H9 (cell line): ENCODE data around the gene GPC6. TPM values are rescaled to one million over a fixed set of nuclear protein-coding genes. Genes with fewer than 3 reads are reported as not detected.
"Not testable (repeated sequence)": the region's sequence is repeated elsewhere in the genome, so short reads cannot be mapped to it uniquely, and the experiment has no call there.

Source experiments
- DNase-seq: peaks from one replicate; pipeline ENCODE4 v3.0.0-alpha.2; 2017
- H2AFZ ChIP-seq: one replicate; pipeline ENCODE4 v1.6.1; 2013; ENCODE audit warnings: mild to moderate bottlenecking, low read length, control low read depth, moderate library complexity
- H2AK5ac ChIP-seq: 2 replicates; pipeline ENCODE4 v1.6.1; 2013; ENCODE audit warnings: low read length, control low read depth, mixed read lengths; ENCODE audit not compliant: insufficient read length
- H2BK120ac ChIP-seq: one replicate; pipeline ENCODE4 v1.6.1; 2013; ENCODE audit warnings: low read depth, mild to moderate bottlenecking, low read length, control low read depth, inconsistent platforms; ENCODE audit not compliant: poor library complexity, severe bottlenecking
- H2BK12ac ChIP-seq: 2 replicates; pipeline ENCODE4 v1.6.1; 2013; ENCODE audit warnings: low read length, control low read depth, mixed read lengths, low read depth; ENCODE audit not compliant: insufficient read length
- H2BK15ac ChIP-seq: 2 replicates; pipeline ENCODE4 v1.6.1; 2013; ENCODE audit warnings: low read depth, low read length, control low read depth
- H2BK20ac ChIP-seq: one replicate; pipeline ENCODE4 v1.6.1; 2013; ENCODE audit warnings: low read depth, mild to moderate bottlenecking, low read length, control low read depth, inconsistent platforms; ENCODE audit not compliant: poor library complexity, severe bottlenecking
- H2BK5ac ChIP-seq: 2 replicates; pipeline ENCODE4 v1.6.1; 2013; ENCODE audit warnings: low read length, control low read depth, mixed read lengths; ENCODE audit not compliant: insufficient read length
- H3K14ac ChIP-seq: 2 replicates; pipeline ENCODE4 v1.6.1; 2013; ENCODE audit warnings: low read length, control low read depth; ENCODE audit not compliant: insufficient read depth
- H3K18ac ChIP-seq: 2 replicates; pipeline ENCODE4 v1.6.1; 2013; ENCODE audit warnings: low read depth, mild to moderate bottlenecking, mixed read lengths, low read length, control low read depth; ENCODE audit not compliant: insufficient read length
- H3K23ac ChIP-seq: 2 replicates; pipeline ENCODE4 v1.6.1; 2013; ENCODE audit warnings: low read length, control low read depth, mixed read lengths, low read depth; ENCODE audit not compliant: insufficient read length
- H3K23me2 ChIP-seq: 2 replicates; pipeline ENCODE4 v1.6.1; 2013; ENCODE audit warnings: low read depth, mild to moderate bottlenecking, mixed read lengths, low read length, control low read depth; ENCODE audit not compliant: insufficient read length, poor library complexity, severe bottlenecking
- H3K27ac ChIP-seq: 2 replicates; pipeline ENCODE4 v1.5.1; 2013; ENCODE audit warnings: low read length, control low read depth, mixed read lengths, low read depth; ENCODE audit not compliant: insufficient read length
- H3K27me3 ChIP-seq: 2 replicates; pipeline ENCODE4 v1.6.1; 2013; ENCODE audit warnings: low read length, control low read depth, inconsistent platforms; ENCODE audit not compliant: insufficient read depth
- H3K4ac ChIP-seq: 2 replicates; pipeline ENCODE4 v1.6.1; 2013; ENCODE audit warnings: low read depth, mild to moderate bottlenecking, control low read depth, inconsistent platforms, low read length, moderate library complexity
- H3K4me1 ChIP-seq: 2 replicates; pipeline ENCODE4 v1.6.1; 2013; ENCODE audit warnings: low read length, control low read depth, inconsistent platforms; ENCODE audit not compliant: insufficient read depth
- H3K4me2 ChIP-seq: 2 replicates; pipeline ENCODE4 v1.6.1; 2013; ENCODE audit warnings: low read length, control low read depth, mixed read lengths; ENCODE audit not compliant: insufficient read length, insufficient read depth
- H3K56ac ChIP-seq: 2 replicates; pipeline ENCODE4 v1.6.1; 2013; ENCODE audit warnings: low read depth, mild to moderate bottlenecking, mixed read lengths, low read length, control low read depth; ENCODE audit not compliant: insufficient read length
- H3K79me1 ChIP-seq: 2 replicates; pipeline ENCODE4 v1.6.1; 2013; ENCODE audit warnings: low read depth, mild to moderate bottlenecking, moderate library complexity, low read length, control low read depth, inconsistent platforms; ENCODE audit not compliant: insufficient read depth, poor library complexity, severe bottlenecking
- H3K79me2 ChIP-seq: 2 replicates; pipeline ENCODE4 v1.6.1; 2013; ENCODE audit warnings: low read length, control low read depth, inconsistent platforms; ENCODE audit not compliant: insufficient read depth
- H3K9ac ChIP-seq: 2 replicates; pipeline ENCODE4 v1.6.1; 2013; ENCODE audit warnings: low read length, control low read depth, mixed read lengths; ENCODE audit not compliant: insufficient read length; ENCODE audit errors: extremely low read depth
- H3K9me3 ChIP-seq: one replicate; pipeline ENCODE4 v1.6.1; 2013; ENCODE audit warnings: low read depth, low read length, inconsistent platforms; ENCODE audit not compliant: control insufficient read depth
- H3T11ph ChIP-seq: one replicate; pipeline ENCODE4 v1.6.1; 2013; ENCODE audit warnings: mild to moderate bottlenecking, low read length, control low read depth, inconsistent platforms
- H4K20me1 ChIP-seq: one replicate; pipeline ENCODE4 v1.6.1; 2013; ENCODE audit not compliant: control insufficient read depth, insufficient read length, insufficient read depth
- H4K5ac ChIP-seq: 2 replicates; pipeline ENCODE4 v1.6.1; 2013; ENCODE audit warnings: low read depth, mild to moderate bottlenecking, mixed read lengths, low read length, control low read depth; ENCODE audit not compliant: insufficient read length
- H4K8ac ChIP-seq: replicated peaks from 2 replicates; pipeline ENCODE4 v1.6.1; 2013; ENCODE audit warnings: low read length, control low read depth, mixed read lengths, low read depth; ENCODE audit not compliant: insufficient read length
- H4K91ac ChIP-seq: 2 replicates; pipeline ENCODE4 v1.6.1; 2013; ENCODE audit warnings: low read depth, mild to moderate bottlenecking, moderate library complexity, mixed read lengths, low read length, control low read depth; ENCODE audit not compliant: insufficient read length
- H3K27ac Mint-ChIP-seq, 3 experiments: 2 replicates in 2 of 3; 3 replicates in 1 of 3; pipeline ENCODE4 v1.8.0; 2020 to 2021; ENCODE audit warnings: mixed read lengths in 3 of 3, mild to moderate bottlenecking in 1 of 3, moderate library complexity in 1 of 3
- H3K27me3 Mint-ChIP-seq: 2 replicates; pipeline ENCODE4 v1.8.0; 2021; ENCODE audit warnings: low read depth, mild to moderate bottlenecking, moderate library complexity, mixed read lengths
- H3K36me3 Mint-ChIP-seq, 3 experiments: 2 replicates in 2 of 3; 3 replicates in 1 of 3; pipeline ENCODE4 v1.8.0; 2020 to 2021; ENCODE audit warnings: low read depth in 3 of 3, mixed read lengths in 3 of 3; ENCODE audit not compliant: insufficient read depth in 1 of 3
- H3K4me1 Mint-ChIP-seq, 2 experiments: 2 replicates each; pipeline ENCODE4 v1.8.0; 2020; ENCODE audit warnings: mixed read lengths in 2 of 2
- H3K4me3 Mint-ChIP-seq, 2 experiments: 2 replicates in 1 of 2; 3 replicates in 1 of 2; pipeline ENCODE4 v1.8.0; 2020 to 2021; ENCODE audit warnings: mild to moderate bottlenecking in 2 of 2, mixed read lengths in 2 of 2, moderate library complexity in 1 of 2
- H3K9me3 Mint-ChIP-seq, 2 experiments: 2 replicates in 1 of 2; 3 replicates in 1 of 2; pipeline ENCODE4 v1.8.0; 2020; ENCODE audit warnings: mild to moderate bottlenecking in 2 of 2, mixed read lengths in 2 of 2, moderate library complexity in 1 of 2
- CTCF ChIP-seq: fragments of 200-600 bp; sonication (generic); conservative IDR thresholded peaks from 3 replicates; pipeline ENCODE4 v1.8.0; 2021; ENCODE audit warnings: antibody characterized with exemption, mild to moderate bottlenecking
- WGBS: extraction: QIAGEN DNeasy Blood & Tissue Kit; methylation state at CpG from one replicate; pipeline ENCODE4 v1.1.7; 2013; ENCODE audit warnings: missing lambda C conversion rate, low lambda C conversion rate, mixed read lengths; ENCODE audit not compliant: insufficient read length; ENCODE audit errors: extremely low coverage; 5-methylcytosine and 5-hydroxymethylcytosine counted together
- total RNA-seq: library from RNA; stranded (reverse); gene quantifications from 2 replicates; pipeline ENCODE4 v1.2.1, GENCODE V29; 2021

The GPC6 gene
- total RNA-seq, 1 experiment from 2014 or later = 15.6 TPM

DNA sequence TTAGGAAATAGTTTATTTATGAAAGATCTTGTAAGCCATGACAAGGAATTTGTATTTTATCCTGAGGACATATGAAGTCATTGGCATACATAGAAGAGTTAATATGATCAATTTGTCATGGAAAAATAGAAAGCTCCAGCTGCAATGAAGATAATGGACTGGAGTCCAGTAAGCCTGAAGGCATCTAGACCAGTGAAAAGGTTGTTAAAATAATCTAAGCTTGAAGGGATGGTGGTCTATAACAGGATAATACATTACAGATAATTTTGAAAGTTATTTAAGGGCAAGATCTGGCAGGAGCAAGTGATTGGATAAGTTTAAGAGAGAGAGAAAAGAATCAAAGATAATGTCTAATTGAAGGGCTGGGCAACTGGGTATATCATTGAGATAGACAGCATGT is 224.2 kb downstream of the GPC6 start:
- Histone ChIP-seq H3K9me3 (no peaks in the 10 kb centered on the region), H2AFZ (no peak overlapping the region), H2AK5ac (no peak overlapping the region), H2BK15ac (no peak overlapping the region), H2BK120ac (no peak overlapping the region), H2BK5ac (no peak overlapping the region), H3T11ph (no peak overlapping the region), H4K91ac (no peak overlapping the region), H3K79me2 (no peaks in the 10 kb centered on the region), H3K56ac (no peak overlapping the region), H3K9ac (no peak overlapping the region), H2BK12ac (no peak overlapping the region), H3K27ac (no peak overlapping the region), H3K4me1 (no peaks in the 10 kb centered on the region), H4K8ac (no peak overlapping the region), H3K23me2 (no peaks in the 10 kb centered on the region), H3K4ac (no peak overlapping the region), H3K4me2 (no peak overlapping the region), H4K20me1 (no peaks in the 10 kb centered on the region), H4K5ac (no peak overlapping the region), H3K27me3 (no peaks in the 10 kb centered on the region), H3K79me1 (no peaks in the 10 kb centered on the region), H3K14ac (no peak overlapping the region), H3K23ac (no peak overlapping the region), H2BK20ac (no peak overlapping the region), H3K18ac (no peak overlapping the region)
- Mint-ChIP-seq H3K4me1 (peaks cover 1 to 5% of the 10 kb centered on the region in 2 experiments; a peak in 2 of 4 replicates), H3K27ac (no peak overlapping the region), H3K9me3 (no peaks in the 10 kb centered on the region), H3K27me3 (no peaks in the 10 kb centered on the region), H3K4me3 (no peak overlapping the region), H3K36me3 (peaks cover 0 to 2% (median 0%) of the 10 kb centered on the region in 3 experiments; a peak in 2 of 7 replicates)
- no peak for TF ChIP-seq CTCF
- no peak for DNase-seq

DNA sequence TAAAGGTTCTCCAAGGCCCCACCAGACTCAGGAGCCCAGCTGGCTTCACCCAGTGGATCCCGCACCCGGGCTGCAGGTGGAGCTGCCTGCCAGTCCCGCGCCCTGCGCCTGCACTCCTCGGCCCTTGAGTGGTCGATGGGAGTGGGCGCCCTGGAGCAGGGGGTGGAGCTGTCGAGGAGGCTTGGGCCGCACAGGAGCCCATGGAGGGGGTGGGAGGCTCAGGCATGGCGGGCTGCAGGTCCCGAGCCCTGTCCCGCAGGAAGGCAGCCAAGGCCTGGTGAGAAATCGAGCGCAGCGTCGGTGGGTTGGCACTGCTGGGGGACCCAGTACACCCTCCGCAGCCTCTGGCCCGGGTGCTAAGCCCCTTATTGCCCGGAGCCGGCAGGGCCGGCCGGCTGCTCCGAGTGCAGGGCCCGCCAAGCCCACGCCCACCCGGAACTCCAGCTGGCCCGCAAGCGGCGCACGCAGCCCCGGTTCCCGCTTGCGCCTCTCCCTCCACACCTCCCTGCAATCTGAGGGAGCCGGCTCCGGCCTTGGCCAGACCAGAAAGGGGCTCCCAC is 228.1 kb downstream of the GPC6 start:
- no CpG with 5 or more reads among the region's 36 CpGs for WGBS

More for the DNA sequence above, 228.1 kb downstream of the GPC6 start:
- not testable (repeated sequence) for H3K4me3 Mint-ChIP-seq, H4K8ac ChIP-seq, H4K5ac ChIP-seq, H3K9me3 ChIP-seq, H2BK12ac ChIP-seq, H3K4me2 ChIP-seq, H3K27me3 ChIP-seq, H3K4me1 Mint-ChIP-seq, H3K27ac ChIP-seq, H2BK5ac ChIP-seq, H3K56ac ChIP-seq, H2AFZ ChIP-seq, H2BK20ac ChIP-seq, H4K91ac ChIP-seq, H3T11ph ChIP-seq, H3K79me2 ChIP-seq, H3K4me1 ChIP-seq, H2AK5ac ChIP-seq, H3K27me3 Mint-ChIP-seq, H3K23ac ChIP-seq, H3K9ac ChIP-seq, H3K36me3 Mint-ChIP-seq, H3K18ac ChIP-seq, H2BK120ac ChIP-seq, H3K23me2 ChIP-seq, H3K79me1 ChIP-seq, H3K27ac Mint-ChIP-seq, H3K4ac ChIP-seq, H2BK15ac ChIP-seq, H4K20me1 ChIP-seq, H3K14ac ChIP-seq, H3K9me3 Mint-ChIP-seq
- peak; percentile 54 for DNase-seq
